Stimulated activated CD4-positive, alpha-beta T cell treated with anti-CD3 and anti-CD28 coated beads, Interleukin-12 subunit alpha, Interleukin-12 subunit beta, amount 100 ng/mL, for 24 hours (primary cell): Measurements from ENCODE around the gene PDP2.
"Not testable (repeated sequence)": the region's sequence is repeated elsewhere in the genome, so short reads cannot be mapped to it uniquely, and the experiment has no call there.

Source experiments
- DNase-seq, 2 experiments: peaks; one replicate each; pipeline ENCODE4 v3.0.0-alpha.2; 2020; ENCODE audit warnings: low read depth in 2 of 2

Gene PDP2

GRCh38 chr16:66853261-66854139 lies 26.8 kb upstream of the PDP2 start:
- DNase-seq: no peak

GRCh38 chr16:66856184-66856730 lies 24.1 kb upstream of the PDP2 start:
- DNase-seq: no peak

- DNase-seq: no peak
Measured at GRCh38 chr16:66856801-66857200, 23.5 kb upstream of the PDP2 start.

- no peak for DNase-seq
Measured at GRCh38 chr16:66857437-66857836, 22.9 kb upstream of the PDP2 start.

GRCh38 chr16:66858740-66859396 lies 21.4 kb upstream of the PDP2 start:
- DNase-seq: no peak

- no peak for DNase-seq
Measured at GRCh38 chr16:66859397-66860068, 20.8 kb upstream of the PDP2 start.

- no peak for DNase-seq
Measured at GRCh38 chr16:66862023-66862520, 18.2 kb upstream of the PDP2 start.

- no peak for DNase-seq
Measured at GRCh38 chr16:66863707-66864106, 16.6 kb upstream of the PDP2 start.

- no peak for DNase-seq
Measured at GRCh38 chr16:66869424-66869823, 10.9 kb upstream of the PDP2 start.

- DNase-seq: not testable (repeated sequence)
Measured at GRCh38 chr16:66871363-66871762, 9.0 kb upstream of the PDP2 start.

- DNase-seq: no peak
Measured at GRCh38 chr16:66871840-66872239, 8.5 kb upstream of the PDP2 start.

- no peak for DNase-seq
Measured at GRCh38 chr16:66872559-66872942, 7.8 kb upstream of the PDP2 start.

GRCh38 chr16:66872943-66873684 lies 7.2 kb upstream of the PDP2 start:
- peak; percentile 85 to 94 for DNase-seq

GRCh38 chr16:66873685-66874055 lies 6.6 kb upstream of the PDP2 start:
- no peak for DNase-seq

GRCh38 chr16:66874079-66874775 lies 6.1 kb upstream of the PDP2 start:
- no peak for DNase-seq

- peak; percentile 28 to 68 for DNase-seq
Measured at GRCh38 chr16:66878067-66878466, 2.2 kb upstream of the PDP2 start.

GRCh38 chr16:66881014-66881417 lies 701 bp downstream of the PDP2 start:
- no peak for DNase-seq

GRCh38 chr16:66881560-66881959 lies 1.2 kb downstream of the PDP2 start:
- DNase-seq: no peak

- no peak for DNase-seq
Measured at GRCh38 chr16:66881964-66882508, 1.7 kb downstream of the PDP2 start.

- DNase-seq: no peak
Measured at GRCh38 chr16:66882702-66883101, 2.4 kb downstream of the PDP2 start.

GRCh38 chr16:66885491-66885890 lies 5.2 kb downstream of the PDP2 start:
- no peak for DNase-seq
